HEK293 (cell line): ENCODE measurements around the gene LMLN.

Experiments
- CTCF ChIA-PET: fragments of 350-600 bp; formaldehyde crosslinking; extraction: SDS; loops from one replicate; lab custom pipeline; 2021; ENCODE audit warnings: antibody characterized with exemption; lab: Yijun Ruan, JAX
- POLR2A ChIA-PET: fragments of 300-600 bp; formaldehyde crosslinking; extraction: SDS; loops from one replicate; lab custom pipeline; 2020; ENCODE audit warnings: antibody characterized with exemption, inconsistent platforms; lab: Yijun Ruan, JAX
- H3K27ac ChIP-seq: fragments of 200-500 bp; sonication (Bioruptor generic); 2 replicates; pipeline ENCODE4 v1.5.1; 2014; ENCODE audit warnings: low read depth, low read length, control low read depth, inconsistent platforms; ENCODE audit errors: extremely low read depth
- H3K36me3 ChIP-seq, 2 experiments: fragments of 200-500 bp in 1 of 2; sonication (Bioruptor generic) in 1 of 2; 1 replicate in 1 of 2; 2 replicates in 1 of 2; pipeline ENCODE4 v1.5.1; 2014 to 2017; ENCODE audit warnings: inconsistent platforms in 2 of 2, low read length in 2 of 2; ENCODE audit not compliant: control insufficient read depth in 2 of 2, insufficient read depth in 1 of 2
- H3K4me1 ChIP-seq: fragments of 200-500 bp; sonication (Bioruptor generic); 2 replicates; pipeline ENCODE4 v1.5.1; 2014; ENCODE audit warnings: mild to moderate bottlenecking, low read length, inconsistent platforms; ENCODE audit not compliant: control insufficient read depth, insufficient read depth
- H3K4me3 ChIP-seq: 2 replicates; pipeline ENCODE4 v1.5.1; 2011; ENCODE audit warnings: low read depth, mild to moderate bottlenecking, control low read depth, low read length, moderate library complexity
- H3K9me3 ChIP-seq: fragments of 200-500 bp; sonication (Bioruptor generic); 2 replicates; pipeline ENCODE4 v1.5.1; 2014; ENCODE audit warnings: low read depth, low read length, inconsistent platforms; ENCODE audit not compliant: control insufficient read depth, insufficient read depth
- BCL11A ChIP-seq: fragments of 450-650 bp; formaldehyde crosslinking; IDR thresholded peaks from 2 replicates; pipeline ENCODE4 v1.5.1; 2016; ENCODE audit warnings: low read depth, missing biosample characterization, missing genetic modification characterization
- GLI4 ChIP-seq: fragments of 450-650 bp; formaldehyde crosslinking; IDR thresholded peaks from 2 replicates; pipeline ENCODE4 v1.5.1; 2016; ENCODE audit warnings: missing biosample characterization, missing genetic modification characterization
- KLF10 ChIP-seq: fragments of 450-650 bp; IDR thresholded peaks from 2 replicates; pipeline ENCODE4 v1.5.1; 2018; ENCODE audit warnings: missing biosample characterization, mild to moderate bottlenecking, missing genetic modification characterization
- KLF16 ChIP-seq: fragments of 450-650 bp; formaldehyde crosslinking; IDR thresholded peaks from 2 replicates; pipeline ENCODE4 v1.5.1; 2017; ENCODE audit warnings: missing biosample characterization, missing genetic modification characterization
- KLF9 ChIP-seq: fragments of 450-650 bp; formaldehyde crosslinking; IDR thresholded peaks from 2 replicates; pipeline ENCODE4 v1.5.1; 2016; ENCODE audit warnings: missing biosample characterization, missing genetic modification characterization, low read depth
- OSR2 ChIP-seq: fragments of 450-650 bp; formaldehyde crosslinking; IDR thresholded peaks from 2 replicates; pipeline ENCODE4 v1.5.1; 2016; ENCODE audit warnings: missing biosample characterization, missing genetic modification characterization
- SP7 ChIP-seq: fragments of 450-650 bp; formaldehyde crosslinking; IDR thresholded peaks from 2 replicates; pipeline ENCODE4 v1.5.1; 2016; ENCODE audit warnings: missing biosample characterization, missing genetic modification characterization
- TCF7L2 ChIP-seq: IDR thresholded peaks from 2 replicates; pipeline ENCODE4 v1.6.1; 2011; ENCODE audit warnings: low read depth, mild to moderate bottlenecking, inconsistent platforms, low read length, moderate library complexity, borderline replicate concordance
- YY1 ChIP-seq: fragments of 450-650 bp; formaldehyde crosslinking; IDR thresholded peaks from 2 replicates; pipeline ENCODE4 v1.5.1; 2018; ENCODE audit warnings: missing biosample characterization, missing genetic modification characterization
- ZBTB21 ChIP-seq: fragments of 450-650 bp; formaldehyde crosslinking; IDR thresholded peaks from 2 replicates; pipeline ENCODE4 v1.5.1; 2017; ENCODE audit warnings: missing biosample characterization, missing genetic modification characterization
- ZFHX2 ChIP-seq: fragments of 450-650 bp; formaldehyde crosslinking; conservative IDR thresholded peaks from 2 replicates; pipeline ENCODE4 v1.5.1; 2016; ENCODE audit warnings: missing biosample characterization, missing genetic modification characterization
- ZNF10 ChIP-seq: fragments of 450-650 bp; formaldehyde crosslinking; IDR thresholded peaks from 2 replicates; pipeline ENCODE4 v1.5.1; 2017; ENCODE audit warnings: missing biosample characterization, missing genetic modification characterization
- ZNF138 ChIP-seq: fragments of 450-650 bp; formaldehyde crosslinking; IDR thresholded peaks from 2 replicates; pipeline ENCODE4 v1.5.1; 2016; ENCODE audit warnings: missing biosample characterization, missing genetic modification characterization, borderline replicate concordance
- ZNF214 ChIP-seq: fragments of 450-650 bp; formaldehyde crosslinking; IDR thresholded peaks from 2 replicates; pipeline ENCODE4 v1.5.1; 2017; ENCODE audit warnings: missing biosample characterization, mild to moderate bottlenecking, missing genetic modification characterization, borderline replicate concordance
- ZNF324 ChIP-seq: fragments of 450-650 bp; formaldehyde crosslinking; IDR thresholded peaks from 2 replicates; pipeline ENCODE4 v1.5.1; 2016; ENCODE audit warnings: missing biosample characterization, missing genetic modification characterization
- ZNF354C ChIP-seq: fragments of 450-650 bp; formaldehyde crosslinking; IDR thresholded peaks from 2 replicates; pipeline ENCODE4 v1.5.1; 2016; ENCODE audit warnings: missing biosample characterization, missing genetic modification characterization, low read depth, borderline replicate concordance
- ZNF521 ChIP-seq: fragments of 450-650 bp; formaldehyde crosslinking; IDR thresholded peaks from 2 replicates; pipeline ENCODE4 v1.5.1; 2017; ENCODE audit warnings: missing biosample characterization, mild to moderate bottlenecking, missing genetic modification characterization
- ZNF549 ChIP-seq: fragments of 450-650 bp; IDR thresholded peaks from 2 replicates; pipeline ENCODE4 v1.5.1; 2018; ENCODE audit warnings: missing biosample characterization, missing genetic modification characterization, mild to moderate bottlenecking, inconsistent platforms, moderate library complexity
- ZNF660 ChIP-seq: fragments of 450-650 bp; IDR thresholded peaks from 2 replicates; pipeline ENCODE4 v1.5.1; 2018; ENCODE audit warnings: missing biosample characterization, mild to moderate bottlenecking, missing genetic modification characterization
- ZNF791 ChIP-seq: fragments of 450-650 bp; formaldehyde crosslinking; IDR thresholded peaks from 2 replicates; pipeline ENCODE4 v1.5.1; 2016; ENCODE audit warnings: missing biosample characterization, missing genetic modification characterization
- ZSCAN16 ChIP-seq: fragments of 450-650 bp; formaldehyde crosslinking; IDR thresholded peaks from 2 replicates; pipeline ENCODE4 v1.5.1; 2016; ENCODE audit warnings: missing biosample characterization, missing genetic modification characterization
- TF ChIP-seq, protein P1 (sequence below): fragments of 450-650 bp; formaldehyde crosslinking; IDR thresholded peaks from 2 replicates; pipeline ENCODE4; 2016; ENCODE audit warnings: missing biosample characterization, missing genetic modification characterization
- TF ChIP-seq, protein P2 (sequence below): fragments of 450-650 bp; formaldehyde crosslinking; IDR thresholded peaks from 2 replicates; pipeline ENCODE4 v1.5.1; 2016; ENCODE audit warnings: missing biosample characterization, missing genetic modification characterization
- TF ChIP-seq, protein P3 (sequence below): fragments of 450-650 bp; IDR thresholded peaks from 2 replicates; pipeline ENCODE4 v1.5.1; 2018; ENCODE audit warnings: missing biosample characterization, missing genetic modification characterization
- TF ChIP-seq, protein P4 (sequence below): fragments of 450-650 bp; formaldehyde crosslinking; IDR thresholded peaks from 2 replicates; pipeline ENCODE4 v1.5.1; 2017; ENCODE audit warnings: missing biosample characterization, mild to moderate bottlenecking, missing genetic modification characterization, moderate library complexity

LMLN gene

DNA sequence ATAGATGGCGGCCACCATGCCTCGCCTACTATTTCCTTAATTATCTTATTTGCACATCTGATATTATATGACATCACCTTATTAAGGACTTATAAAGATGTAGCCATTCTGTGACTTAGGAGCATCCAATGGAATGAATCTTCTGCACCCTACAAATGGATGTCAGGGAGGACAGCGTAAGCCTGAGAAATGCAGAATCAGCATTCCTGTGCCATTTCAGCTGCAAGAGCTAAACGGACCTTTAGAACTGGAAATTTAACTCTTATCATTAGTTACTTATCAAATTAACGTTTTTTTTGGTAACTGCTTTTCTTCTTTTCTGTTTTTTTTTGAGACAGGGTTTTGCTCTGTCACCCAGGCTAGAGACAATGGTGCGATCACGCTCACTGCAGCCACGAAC, 65.6 kb downstream of the LMLN start:
- H3K4me1 ChIP-seq = no peaks in the 10 kb centered on the region; the same call in 1 of the 2 replicates
- no peaks in the 10 kb centered on the region for H3K9me3 ChIP-seq
- H3K36me3 ChIP-seq = no peaks in the 10 kb centered on the region
- TF ChIP-seq ZNF791 (tag by site-specific recombination) = no peak
- no peak for TF ChIP-seq ZNF549 (tag by site-specific recombination)
- no peak for TF ChIP-seq KLF16 (tag by site-specific recombination)
- TF ChIP-seq ZNF324 (tag by site-specific recombination) = no peak
- TF ChIP-seq GLI4 (tag by site-specific recombination) = no peak
- no peak for TF ChIP-seq OSR2 (tag by site-specific recombination)
- TF ChIP-seq ZFHX2 = no peak
- no peak for TF ChIP-seq YY1 (tag by site-specific recombination)
- TF ChIP-seq ZNF214 (tag by site-specific recombination) = no peak
- TF ChIP-seq ZBTB21 (tag by site-specific recombination) = no peak
- TF ChIP-seq, protein P1, sequence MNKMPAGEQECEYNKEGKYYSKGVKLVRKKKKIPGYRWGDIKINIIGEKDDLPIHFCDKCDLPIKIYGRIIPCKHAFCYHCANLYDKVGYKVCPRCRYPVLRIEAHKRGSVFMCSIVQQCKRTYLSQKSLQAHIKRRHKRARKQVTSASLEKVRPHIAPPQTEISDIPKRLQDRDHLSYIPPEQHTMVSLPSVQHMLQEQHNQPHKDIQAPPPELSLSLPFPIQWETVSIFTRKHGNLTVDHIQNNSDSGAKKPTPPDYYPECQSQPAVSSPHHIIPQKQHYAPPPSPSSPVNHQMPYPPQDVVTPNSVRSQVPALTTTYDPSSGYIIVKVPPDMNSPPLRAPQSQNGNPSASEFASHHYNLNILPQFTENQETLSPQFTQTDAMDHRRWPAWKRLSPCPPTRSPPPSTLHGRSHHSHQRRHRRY (tag by site-specific recombination) = no peak
- TF ChIP-seq TCF7L2 = no peak
- ChIA-PET POLR2A (no interaction called here), CTCF (no interaction called here)
- no peak overlapping the region for H3K27ac ChIP-seq
- no peak overlapping the region for H3K4me3 ChIP-seq

DNA sequence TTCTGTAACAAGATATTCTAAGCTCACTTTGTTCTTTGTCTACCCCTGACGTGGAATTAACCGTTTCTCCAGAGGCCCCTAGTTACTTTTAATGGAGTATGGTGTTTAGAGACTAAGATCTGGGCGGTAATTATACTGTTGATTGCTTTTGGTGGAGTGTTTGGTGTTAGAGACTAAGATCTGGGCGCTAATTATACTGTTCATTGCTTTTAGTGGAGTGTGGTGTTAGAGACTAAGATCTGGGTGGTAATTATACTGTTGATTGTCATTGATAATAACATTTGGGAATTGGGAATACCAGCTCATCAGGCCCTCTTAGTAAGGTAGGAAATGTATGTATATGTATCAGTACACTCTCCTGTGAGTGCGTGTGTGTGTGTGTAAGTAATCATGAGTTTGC, 66.6 kb downstream of the LMLN start:
- TF ChIP-seq GLI4 (tag by site-specific recombination) (no peak), KLF10 (tag by site-specific recombination) (no peak), ZNF138 (no peak), ZSCAN16 (tag by site-specific recombination) (no peak), ZNF660 (tag by site-specific recombination) (no peak), SP7 (tag by site-specific recombination) (peak; percentile 67)
- TF ChIP-seq, protein P2, sequence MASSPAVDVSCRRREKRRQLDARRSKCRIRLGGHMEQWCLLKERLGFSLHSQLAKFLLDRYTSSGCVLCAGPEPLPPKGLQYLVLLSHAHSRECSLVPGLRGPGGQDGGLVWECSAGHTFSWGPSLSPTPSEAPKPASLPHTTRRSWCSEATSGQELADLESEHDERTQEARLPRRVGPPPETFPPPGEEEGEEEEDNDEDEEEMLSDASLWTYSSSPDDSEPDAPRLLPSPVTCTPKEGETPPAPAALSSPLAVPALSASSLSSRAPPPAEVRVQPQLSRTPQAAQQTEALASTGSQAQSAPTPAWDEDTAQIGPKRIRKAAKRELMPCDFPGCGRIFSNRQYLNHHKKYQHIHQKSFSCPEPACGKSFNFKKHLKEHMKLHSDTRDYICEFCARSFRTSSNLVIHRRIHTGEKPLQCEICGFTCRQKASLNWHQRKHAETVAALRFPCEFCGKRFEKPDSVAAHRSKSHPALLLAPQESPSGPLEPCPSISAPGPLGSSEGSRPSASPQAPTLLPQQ (tag by site-specific recombination) = no peak
- TF ChIP-seq, protein P3, sequence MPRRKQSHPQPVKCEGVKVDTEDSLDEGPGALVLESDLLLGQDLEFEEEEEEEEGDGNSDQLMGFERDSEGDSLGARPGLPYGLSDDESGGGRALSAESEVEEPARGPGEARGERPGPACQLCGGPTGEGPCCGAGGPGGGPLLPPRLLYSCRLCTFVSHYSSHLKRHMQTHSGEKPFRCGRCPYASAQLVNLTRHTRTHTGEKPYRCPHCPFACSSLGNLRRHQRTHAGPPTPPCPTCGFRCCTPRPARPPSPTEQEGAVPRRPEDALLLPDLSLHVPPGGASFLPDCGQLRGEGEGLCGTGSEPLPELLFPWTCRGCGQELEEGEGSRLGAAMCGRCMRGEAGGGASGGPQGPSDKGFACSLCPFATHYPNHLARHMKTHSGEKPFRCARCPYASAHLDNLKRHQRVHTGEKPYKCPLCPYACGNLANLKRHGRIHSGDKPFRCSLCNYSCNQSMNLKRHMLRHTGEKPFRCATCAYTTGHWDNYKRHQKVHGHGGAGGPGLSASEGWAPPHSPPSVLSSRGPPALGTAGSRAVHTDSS = no peak
- no peak overlapping the region for H3K4me3 ChIP-seq
- POLR2A ChIA-PET = no interaction called here
- no peak overlapping the region for H3K27ac ChIP-seq
- CTCF ChIA-PET = no interaction called here
- H3K9me3 ChIP-seq = no peaks in the 10 kb centered on the region
- H3K4me1 ChIP-seq = no peaks in the 10 kb centered on the region; the same call in 1 of the 2 replicates
- H3K36me3 ChIP-seq = no peaks in the 10 kb centered on the region

DNA sequence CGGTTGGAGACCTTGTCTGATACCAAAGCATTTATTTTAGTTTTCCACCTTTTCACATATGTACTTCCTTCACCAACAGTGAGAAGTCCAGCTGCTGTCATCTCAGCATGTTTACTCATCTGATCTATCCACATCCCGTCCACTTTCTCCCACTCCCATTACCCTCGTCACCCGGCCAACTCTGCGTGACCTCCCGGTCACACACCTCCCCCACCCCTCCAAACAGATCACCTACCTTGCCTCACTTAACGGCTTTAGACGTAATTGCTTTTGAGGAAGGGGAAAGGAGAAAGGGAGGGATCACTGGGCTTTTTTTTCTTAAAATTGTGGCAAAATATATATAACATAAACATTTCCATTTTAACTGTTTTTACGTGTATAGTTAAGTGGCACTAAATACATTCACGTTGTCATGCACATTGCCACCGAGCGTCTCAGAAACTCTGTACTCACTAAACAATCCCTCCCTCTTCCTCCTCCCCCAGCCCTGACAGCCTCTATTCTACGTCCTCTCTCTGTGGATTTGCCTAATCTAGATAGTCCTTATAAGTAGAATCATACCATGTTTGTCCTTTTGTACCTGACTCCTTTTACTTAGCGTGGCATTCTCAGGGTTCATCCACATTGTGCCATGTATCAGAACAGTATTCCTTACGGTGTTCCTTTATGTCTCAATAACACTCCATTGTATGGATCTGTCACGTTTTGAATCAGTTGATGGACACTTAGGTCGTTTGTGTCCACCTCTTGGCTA, 67.2 kb downstream of the LMLN start:
- no peaks in the 10 kb centered on the region; the same call in 1 of the 2 replicates for H3K4me1 ChIP-seq
- no peaks in the 10 kb centered on the region for H3K36me3 ChIP-seq
- ChIA-PET POLR2A (no interaction called here), CTCF (no interaction called here)
- no peak overlapping the region for H3K27ac ChIP-seq
- no peak overlapping the region for H3K4me3 ChIP-seq
- H3K9me3 ChIP-seq = no peaks in the 10 kb centered on the region
- TF ChIP-seq ZNF10 (tag by site-specific recombination) (no peak), ZNF521 (tag by site-specific recombination) (no peak), KLF9 (tag by site-specific recombination) (no peak), BCL11A (tag by site-specific recombination) (no peak), ZNF354C (tag by site-specific recombination) (no peak)
- TF ChIP-seq, protein P4, sequence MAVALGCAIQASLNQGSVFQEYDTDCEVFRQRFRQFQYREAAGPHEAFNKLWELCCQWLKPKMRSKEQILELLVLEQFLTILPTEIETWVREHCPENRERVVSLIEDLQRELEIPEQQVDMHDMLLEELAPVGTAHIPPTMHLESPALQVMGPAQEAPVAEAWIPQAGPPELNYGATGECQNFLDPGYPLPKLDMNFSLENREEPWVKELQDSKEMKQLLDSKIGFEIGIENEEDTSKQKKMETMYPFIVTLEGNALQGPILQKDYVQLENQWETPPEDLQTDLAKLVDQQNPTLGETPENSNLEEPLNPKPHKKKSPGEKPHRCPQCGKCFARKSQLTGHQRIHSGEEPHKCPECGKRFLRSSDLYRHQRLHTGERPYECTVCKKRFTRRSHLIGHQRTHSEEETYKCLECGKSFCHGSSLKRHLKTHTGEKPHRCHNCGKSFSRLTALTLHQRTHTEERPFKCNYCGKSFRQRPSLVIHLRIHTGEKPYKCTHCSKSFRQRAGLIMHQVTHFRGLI = no peak
